ENCODE results near the gene CCL13. TPM values are rescaled to one million over a fixed set of nuclear protein-coding genes. Genes with fewer than 3 reads are reported as not detected.

Gene CCL13
- total RNA-seq, 4 donors from 2014 or later: 3.0 to 4.1 TPM; not detected in 2

DNA sequence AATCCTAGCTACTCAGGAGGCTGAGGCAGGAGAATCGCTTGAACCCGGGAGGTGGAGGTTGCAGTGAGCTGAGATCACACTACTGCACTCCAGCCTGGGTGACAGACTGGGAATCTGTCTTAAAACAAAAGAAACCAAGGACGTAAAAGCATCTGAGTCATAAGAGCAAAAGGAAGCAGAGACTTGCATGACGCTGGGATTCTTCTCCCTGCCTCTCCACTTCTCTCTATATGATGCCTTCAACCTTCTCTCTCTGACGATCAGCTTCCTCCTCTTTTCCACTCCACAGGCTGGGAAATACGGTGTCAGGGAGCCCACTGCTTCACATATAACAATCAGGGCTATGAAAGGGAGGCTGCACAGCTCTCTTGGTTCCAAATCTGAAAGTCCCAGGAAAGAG lies 49.9 kb downstream of the CCL13 start:
- Histone ChIP-seq H3K4me3 (no peak overlapping the region), H3K27ac (no peak overlapping the region), H3K9me3 (no peaks in the 10 kb centered on the region), H3K36me3 (no peaks in the 10 kb centered on the region), H3K4me1 (no peaks in the 10 kb centered on the region), H3K27me3 (no peaks in the 10 kb centered on the region)
- TF ChIP-seq POLR2A (IDR thresholded peaks at IDR 0.05) (no peak), CTCF (IDR thresholded peaks at IDR 0.05) (no peak)
- DNase-seq: no peak
- intact Hi-C loops (cut with DNase I; ENCODE audit: low total_unique reads): no loop called here

Other genes starting within 250 kb of the CCL13 start
- gene CCL2, start 101.2 kb upstream of the CCL13 start, total RNA-seq: 10 to 100 TPM in 2 of 4 donors, 1 to 10 TPM in 1, under 1 TPM in 1; 0.77 to 30.3 (median 8.9) TPM
- not detected for gene CCL7, start 86.3 kb upstream of the CCL13 start, total RNA-seq
- gene CCL11, start 70.7 kb upstream of the CCL13 start, total RNA-seq: 1 to 10 TPM in 1 of 4 donors, not detected in 3; 4.9 TPM
- under 1 TPM in 1 of 4 donors, not detected in 3; 0.70 TPM for gene CCL8, start 37.0 kb upstream of the CCL13 start, total RNA-seq
- not detected for gene CCL1, start 6.8 kb downstream of the CCL13 start, total RNA-seq
- gene TMEM132E, start 223.1 kb downstream of the CCL13 start, total RNA-seq: under 1 TPM in 1 of 4 donors, not detected in 3; 0.90 TPM

All from uterus (tissue), 4 donors.